Activated CD8-positive, alpha-beta memory T cell treated with anti-CD3 and anti-CD28 coated beads, Interleukin-2, amount 10 ng/mL, durations not matched to agents 7 days and 5 days (primary cell): ENCODE results near the gene PRKCB. TPM values are rescaled to one million over a fixed set of nuclear protein-coding genes. Genes with fewer than 3 reads are reported as not detected.
"Not testable (repeated sequence)": the region's sequence is repeated elsewhere in the genome, so short reads cannot be mapped to it uniquely, and the experiment has no call there.

ENCODE experiments used
- ATAC-seq: fragments of 150-1000 bp; cut with Tn5 transposase; one replicate; pipeline ENCODE4 v1.10.0; 2021; ENCODE audit warnings: moderate library complexity
- CTCF ChIA-PET: fragments of 350-600 bp; sonication (Branson Sonifier 250); formaldehyde crosslinking; loops from one replicate; lab custom pipeline; 2021; ENCODE audit warnings: antibody characterized with exemption; lab: Charles Lee
- DNase-seq: peaks from one replicate; pipeline ENCODE4 v3.0.0-alpha.2; 2020
- H3K27ac Mint-ChIP-seq: one replicate; pipeline ENCODE4 v1.8.0; 2021; ENCODE audit warnings: mild to moderate bottlenecking, mixed read lengths
- H3K27me3 Mint-ChIP-seq: one replicate; pipeline ENCODE4 v1.8.0; 2021; ENCODE audit warnings: mixed read lengths
- H3K36me3 Mint-ChIP-seq: one replicate; pipeline ENCODE4 v1.8.0; 2021; ENCODE audit warnings: mild to moderate bottlenecking, mixed read lengths
- H3K4me1 Mint-ChIP-seq: one replicate; pipeline ENCODE4 v1.8.0; 2021; ENCODE audit warnings: mixed read lengths
- H3K4me3 Mint-ChIP-seq: one replicate; pipeline ENCODE4 v1.8.0; 2021; ENCODE audit warnings: mild to moderate bottlenecking, moderate library complexity, mixed read lengths
- H3K9me3 Mint-ChIP-seq: one replicate; pipeline ENCODE4 v1.8.0; 2022; ENCODE audit warnings: low read depth, mixed read lengths
- total RNA-seq, 2 experiments: library from RNA; stranded (reverse); gene quantifications; one replicate each; pipeline ENCODE4 v1.2.3, GENCODE V29; 2021

PRKCB gene
- total RNA-seq, 2 experiments from 2014 or later: 98.5 to 125 TPM

DNA sequence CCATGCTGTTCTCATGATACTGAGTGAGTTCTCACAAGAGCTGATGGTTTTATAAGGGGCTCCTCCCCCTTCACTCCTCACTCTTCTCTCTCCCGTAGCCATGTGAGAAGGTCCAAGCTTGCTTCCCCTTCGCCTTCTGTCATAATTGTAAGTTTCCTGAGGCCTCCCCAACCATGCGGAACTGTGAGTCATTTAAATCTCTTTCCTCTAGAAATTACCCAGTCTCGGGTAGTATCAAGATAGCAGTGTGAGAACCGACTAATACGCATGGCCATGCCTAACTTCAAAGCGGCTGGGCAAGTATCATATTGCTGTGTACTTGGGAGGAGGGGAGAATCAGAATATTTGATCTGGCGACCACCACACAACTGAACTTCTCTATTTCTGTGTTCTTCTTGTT lies 88.3 kb downstream of the PRKCB start:
- CTCF ChIA-PET: no interaction called here
- Mint-ChIP-seq H3K27me3 (no peaks in the 10 kb centered on the region), H3K36me3 (peaks cover 57% of the 10 kb centered on the region), H3K27ac (no peak overlapping the region), H3K4me1 (peaks cover 37% of the 10 kb centered on the region), H3K9me3 (peaks cover 2% of the 10 kb centered on the region), H3K4me3 (no peak overlapping the region)
- ATAC-seq (no peak), DNase-seq (no peak)

DNA sequence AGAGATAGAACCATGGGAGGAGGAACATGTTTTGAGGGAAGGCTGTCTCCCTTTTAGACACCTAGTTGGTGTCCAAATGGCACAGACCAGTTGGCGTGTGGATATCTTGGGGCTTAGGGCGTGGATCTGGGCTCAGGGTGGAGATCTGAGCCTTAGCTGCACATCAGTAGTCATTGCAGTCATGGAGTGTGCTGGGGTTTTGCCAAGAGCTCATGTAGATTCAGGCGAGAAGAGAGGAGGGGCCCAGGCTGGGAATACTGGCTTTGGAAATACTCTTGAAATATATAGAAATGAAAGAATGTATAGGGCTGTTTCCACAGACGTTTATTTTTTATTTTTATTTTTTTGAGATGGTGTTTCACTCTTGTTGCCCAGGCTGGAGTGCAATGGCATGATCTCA lies 92.0 kb downstream of the PRKCB start:
- H3K9me3 Mint-ChIP-seq: no peaks in the 10 kb centered on the region
- CTCF ChIA-PET: no interaction called here
- H3K4me1 Mint-ChIP-seq: peaks cover 15% of the 10 kb centered on the region
- ATAC-seq (no peak), DNase-seq (no peak)
- H3K27ac Mint-ChIP-seq: peak overlapping the region; percentile 21
- H3K36me3 Mint-ChIP-seq: peaks cover 32% of the 10 kb centered on the region
- no peaks in the 10 kb centered on the region for H3K27me3 Mint-ChIP-seq
- H3K4me3 Mint-ChIP-seq: no peak overlapping the region

DNA sequence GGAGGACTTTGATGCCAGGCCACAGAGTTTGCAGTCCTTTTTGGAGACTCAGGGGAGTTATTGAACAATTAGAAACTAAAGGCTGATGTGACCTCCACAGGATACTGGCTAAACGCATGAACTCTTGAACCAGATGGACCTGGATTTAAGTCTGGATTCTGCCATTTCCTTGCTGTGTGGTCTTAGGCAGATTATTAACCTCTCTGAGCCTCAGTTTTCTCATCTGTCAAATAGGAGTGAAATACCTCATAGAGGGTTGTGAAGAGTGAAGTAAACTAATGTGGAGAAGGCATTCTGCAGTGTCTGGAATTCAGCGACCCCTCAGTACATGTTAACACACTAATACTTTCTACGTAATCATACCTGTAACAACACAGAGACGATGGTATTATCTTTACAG lies 93.5 kb downstream of the PRKCB start:
- Mint-ChIP-seq H3K4me3 (no peak overlapping the region), H3K27me3 (no peaks in the 10 kb centered on the region), H3K36me3 (peaks cover 31% of the 10 kb centered on the region), H3K9me3 (peaks cover 8% of the 10 kb centered on the region), H3K27ac (no peak overlapping the region), H3K4me1 (peaks cover 9% of the 10 kb centered on the region)
- ATAC-seq (no peak), DNase-seq (no peak)
- CTCF ChIA-PET: no interaction called here

DNA sequence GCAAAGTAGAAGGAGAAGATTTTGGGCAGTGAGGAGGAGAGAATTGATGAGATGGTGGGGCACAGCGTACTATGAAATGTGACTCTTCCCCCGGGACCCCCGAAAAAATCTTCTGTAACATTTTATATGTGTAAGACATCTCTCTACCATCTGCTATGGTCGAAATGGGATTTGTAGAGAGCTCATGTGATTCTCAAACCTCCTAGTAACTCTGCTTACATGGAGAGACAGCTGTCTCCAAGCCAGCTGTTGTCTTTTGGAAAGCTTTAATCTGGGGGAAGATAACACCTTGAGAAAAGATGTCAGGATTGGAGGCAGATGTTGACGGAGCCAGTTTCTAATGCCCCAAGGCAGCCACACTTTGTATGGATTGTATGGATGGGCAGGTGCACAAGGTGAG lies 94.1 kb downstream of the PRKCB start:
- H3K27ac Mint-ChIP-seq: no peak overlapping the region
- DNase-seq (no peak), ATAC-seq (no peak)
- H3K36me3 Mint-ChIP-seq: peaks cover 29% of the 10 kb centered on the region
- no peaks in the 10 kb centered on the region for H3K27me3 Mint-ChIP-seq
- peaks cover 8% of the 10 kb centered on the region for H3K9me3 Mint-ChIP-seq
- no peak overlapping the region for H3K4me3 Mint-ChIP-seq
- peaks cover 12% of the 10 kb centered on the region for H3K4me1 Mint-ChIP-seq
- CTCF ChIA-PET: no interaction called here

DNA sequence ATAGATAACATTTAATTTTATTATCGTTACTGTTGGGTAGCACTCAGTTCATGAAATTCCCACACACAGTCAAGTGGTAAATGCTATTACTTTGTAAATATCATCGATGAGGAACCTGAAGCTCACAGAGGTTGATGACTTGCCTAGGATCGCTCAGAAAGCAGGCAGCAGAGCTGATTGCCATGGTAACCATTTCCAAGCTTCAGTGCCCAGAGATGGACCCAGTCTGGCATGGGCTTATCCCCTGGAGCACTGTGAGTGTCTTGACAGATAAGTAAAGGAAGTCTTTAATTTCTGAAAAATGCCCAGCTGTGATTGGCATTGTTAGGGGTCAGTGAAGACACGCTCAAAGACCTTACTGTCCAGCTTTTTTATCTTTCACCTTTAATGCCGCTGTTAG lies 95.0 kb downstream of the PRKCB start:
- Mint-ChIP-seq H3K9me3 (peaks cover 8% of the 10 kb centered on the region), H3K27ac (no peak overlapping the region), H3K27me3 (no peaks in the 10 kb centered on the region), H3K36me3 (peaks cover 24% of the 10 kb centered on the region), H3K4me3 (no peak overlapping the region), H3K4me1 (peaks cover 15% of the 10 kb centered on the region)
- DNase-seq: no peak
- ATAC-seq: no peak
- CTCF ChIA-PET: interaction anchor here (0.6 to 1.3 kb wide), 4 partner anchors 80 to 598 kb away, joined by 3 to 4 read pairs (median 4); no protein-coding TSS in a partner anchor

DNA sequence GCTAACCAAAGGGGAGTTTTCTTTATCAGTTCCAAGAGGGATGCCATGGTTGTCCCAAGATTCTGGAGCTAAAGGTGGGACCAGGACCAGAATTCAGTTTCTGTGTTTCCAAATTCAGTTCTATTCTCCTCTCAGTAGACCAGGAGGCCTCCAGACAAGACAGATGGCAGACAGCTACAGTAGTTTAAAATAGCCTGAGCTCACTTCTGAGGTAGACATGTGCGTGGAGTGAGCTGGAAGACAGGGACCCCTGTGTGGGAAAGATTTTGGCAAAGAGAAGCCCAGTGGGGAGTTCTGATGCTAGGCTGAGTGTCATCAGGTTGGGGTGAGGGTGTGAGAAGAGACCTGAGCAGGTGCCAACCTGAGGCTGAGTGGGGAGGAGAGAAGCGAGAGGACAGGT lies 95.4 kb downstream of the PRKCB start:
- Mint-ChIP-seq H3K27me3 (no peaks in the 10 kb centered on the region), H3K36me3 (peaks cover 23% of the 10 kb centered on the region), H3K4me3 (no peak overlapping the region), H3K9me3 (peaks cover 8% of the 10 kb centered on the region), H3K27ac (no peak overlapping the region), H3K4me1 (peaks cover 15% of the 10 kb centered on the region)
- DNase-seq (no peak), ATAC-seq (no peak)
- CTCF ChIA-PET: interaction anchor here (1.0 to 1.3 kb wide), 3 partner anchors 79 to 128 kb away, joined by 4 read pairs; no protein-coding TSS in a partner anchor

DNA sequence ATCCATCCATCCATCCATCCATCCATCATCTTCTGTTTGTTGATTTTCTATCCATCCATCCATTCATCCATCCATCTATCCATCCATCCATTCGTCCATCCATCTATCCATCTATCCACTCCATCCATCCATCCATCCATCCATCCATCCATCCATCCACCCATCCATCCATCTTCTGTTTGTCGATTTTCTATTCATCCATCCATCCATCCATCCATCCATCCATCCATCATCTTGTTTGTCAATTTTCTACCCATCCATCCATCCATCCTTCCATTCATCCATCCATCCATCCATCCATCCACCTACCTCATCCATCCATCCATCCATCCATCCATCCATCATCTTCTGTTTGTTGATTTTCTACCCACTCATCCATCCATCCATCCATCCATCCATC lies 97.9 kb downstream of the PRKCB start:
- H3K4me3 Mint-ChIP-seq, H3K27me3 Mint-ChIP-seq, H3K27ac Mint-ChIP-seq, CTCF ChIA-PET, DNase-seq, ATAC-seq, H3K9me3 Mint-ChIP-seq: not testable (repeated sequence)
- Mint-ChIP-seq H3K4me1 (peaks cover 12% of the 10 kb centered on the region), H3K36me3 (peaks cover 26% of the 10 kb centered on the region)

DNA sequence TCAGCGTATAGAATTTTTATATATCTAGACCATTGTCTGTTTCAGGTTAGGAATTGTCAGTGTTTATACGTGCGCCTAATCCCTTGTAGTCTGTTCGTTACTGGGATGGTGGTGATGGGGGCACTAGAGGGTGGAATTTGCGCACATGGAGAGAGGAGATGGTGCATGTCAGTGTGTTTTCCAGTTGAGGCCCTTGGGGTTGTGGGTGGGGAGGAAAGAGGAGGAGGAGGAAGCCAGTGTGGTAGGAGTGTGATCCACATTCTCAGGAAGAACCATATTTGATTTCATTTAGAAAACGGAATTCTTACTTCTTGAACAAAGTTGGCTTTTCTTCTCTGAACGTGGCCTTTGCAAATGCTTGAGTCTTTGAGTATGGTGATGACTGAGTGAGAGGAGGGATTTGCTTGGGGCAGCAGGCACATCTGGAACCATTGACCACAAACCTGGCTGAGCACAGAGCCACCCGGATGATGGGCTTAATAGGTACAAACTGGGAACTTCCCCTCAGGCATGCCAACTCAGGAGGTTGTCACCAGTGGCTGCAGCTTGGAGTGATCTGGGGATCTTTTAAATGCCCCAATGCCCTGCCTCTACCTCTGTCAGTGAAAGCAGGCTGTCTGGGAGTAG lies 98.9 kb downstream of the PRKCB start:
- Mint-ChIP-seq H3K4me3 (no peak overlapping the region), H3K9me3 (peaks cover 8% of the 10 kb centered on the region), H3K27me3 (no peaks in the 10 kb centered on the region), H3K27ac (no peak overlapping the region), H3K4me1 (peaks cover 12% of the 10 kb centered on the region), H3K36me3 (peaks cover 26% of the 10 kb centered on the region)
- ATAC-seq (no peak), DNase-seq (no peak)
- CTCF ChIA-PET: no interaction called here

DNA sequence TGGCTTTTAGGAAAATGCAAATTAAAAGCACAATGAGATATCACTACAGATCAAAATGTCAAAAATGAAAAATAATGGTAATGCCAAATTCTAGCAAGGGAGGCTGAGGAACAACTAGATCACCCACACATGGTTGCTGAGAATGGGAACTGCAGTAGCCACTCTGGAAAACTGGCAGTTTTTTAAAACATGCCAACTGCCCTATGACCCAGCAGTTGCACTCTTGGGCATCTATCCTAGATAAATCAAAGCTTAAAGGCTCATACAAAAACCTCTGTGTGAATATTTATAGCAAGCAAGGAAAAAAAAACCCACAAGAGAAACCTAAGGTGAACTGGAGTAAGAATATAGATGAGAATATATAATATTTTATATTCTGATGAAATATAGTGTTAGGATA lies 104.3 kb downstream of the PRKCB start:
- ATAC-seq (no peak), DNase-seq (no peak)
- peaks cover 6% of the 10 kb centered on the region for H3K36me3 Mint-ChIP-seq
- no peaks in the 10 kb centered on the region for H3K9me3 Mint-ChIP-seq
- peaks cover 10% of the 10 kb centered on the region for H3K4me1 Mint-ChIP-seq
- no peak overlapping the region for H3K4me3 Mint-ChIP-seq
- CTCF ChIA-PET: no interaction called here
- H3K27me3 Mint-ChIP-seq: no peaks in the 10 kb centered on the region
- no peak overlapping the region for H3K27ac Mint-ChIP-seq

DNA sequence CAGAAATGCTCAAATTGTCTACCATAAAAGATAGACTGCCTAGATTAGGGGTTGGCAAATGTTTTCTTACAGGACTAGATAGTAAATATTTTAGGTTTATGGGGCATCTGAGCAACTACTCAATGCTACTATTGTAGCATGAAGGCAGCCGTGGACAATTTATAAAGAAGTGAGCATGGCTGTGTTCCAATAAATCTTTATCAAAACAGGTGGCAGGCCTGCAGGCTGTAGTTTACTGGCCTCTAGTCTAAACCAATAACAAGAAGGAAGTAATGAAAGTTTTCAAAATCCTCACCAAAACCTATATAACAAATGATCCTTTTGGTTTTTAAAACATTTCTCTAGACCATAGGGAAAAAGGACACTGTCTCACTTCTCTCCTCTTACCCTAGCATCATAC lies 105.2 kb downstream of the PRKCB start:
- CTCF ChIA-PET: no interaction called here
- Mint-ChIP-seq H3K4me1 (peaks cover 7% of the 10 kb centered on the region), H3K4me3 (no peak overlapping the region), H3K36me3 (peaks cover 4% of the 10 kb centered on the region), H3K27ac (no peak overlapping the region), H3K9me3 (no peaks in the 10 kb centered on the region), H3K27me3 (no peaks in the 10 kb centered on the region)
- no peak for ATAC-seq
- no peak for DNase-seq

DNA sequence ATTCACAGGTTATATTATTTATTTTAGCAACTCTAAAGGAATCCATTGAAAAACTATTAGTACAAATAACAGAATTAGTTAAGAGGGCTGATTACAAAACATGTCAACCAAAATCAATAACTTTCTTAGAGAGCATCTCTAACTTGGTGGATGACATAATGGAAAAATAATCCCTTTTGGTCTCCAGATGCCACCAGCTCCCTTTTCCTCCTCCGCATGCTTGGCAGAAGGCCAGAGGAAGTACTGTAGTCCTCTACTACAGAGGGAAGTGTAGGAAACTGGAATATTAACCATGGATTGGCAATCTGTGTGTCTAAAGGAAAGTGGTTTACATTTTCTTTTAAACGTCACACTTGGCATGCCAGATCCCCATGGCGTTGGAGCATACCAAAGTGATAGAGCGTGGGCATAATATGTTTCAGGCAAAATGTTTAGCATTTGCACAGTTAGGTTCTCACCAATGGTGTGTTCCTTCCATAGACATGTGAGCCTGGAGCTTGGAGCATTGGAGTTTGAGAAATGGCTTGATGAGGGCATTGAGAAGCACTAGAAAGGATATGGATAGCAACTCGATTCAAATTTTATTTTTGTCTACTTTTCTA lies 106.3 kb downstream of the PRKCB start:
- Mint-ChIP-seq H3K36me3 (peaks cover 1% of the 10 kb centered on the region), H3K9me3 (no peaks in the 10 kb centered on the region), H3K4me1 (peaks cover 7% of the 10 kb centered on the region), H3K27ac (no peak overlapping the region), H3K4me3 (no peak overlapping the region), H3K27me3 (no peaks in the 10 kb centered on the region)
- DNase-seq (no peak), ATAC-seq (no peak)
- CTCF ChIA-PET: no interaction called here

DNA sequence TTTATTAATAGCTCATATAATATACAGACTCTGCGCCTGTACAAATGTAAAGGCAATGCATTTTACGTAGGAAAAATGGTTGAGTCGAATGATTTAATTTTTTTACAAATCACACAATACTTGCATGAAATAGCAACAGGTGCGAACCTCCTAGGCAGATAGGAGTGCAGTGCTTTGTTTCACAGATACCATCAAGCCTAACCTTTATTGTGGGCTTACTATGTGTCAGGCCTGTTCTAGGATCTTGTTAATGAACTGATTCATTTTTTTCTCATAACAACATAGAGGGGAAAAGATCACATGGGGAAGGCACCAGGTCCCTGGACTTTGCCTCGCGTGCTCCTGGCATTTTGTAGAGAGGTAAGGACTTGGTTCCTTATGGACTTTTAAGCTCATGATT lies 107.8 kb downstream of the PRKCB start:
- Mint-ChIP-seq H3K4me1 (peaks cover 21% of the 10 kb centered on the region), H3K27me3 (no peaks in the 10 kb centered on the region), H3K27ac (no peak overlapping the region), H3K36me3 (peaks cover 6% of the 10 kb centered on the region), H3K4me3 (no peak overlapping the region), H3K9me3 (no peaks in the 10 kb centered on the region)
- ATAC-seq (no peak), DNase-seq (no peak)
- CTCF ChIA-PET: interaction anchor here (1.2 kb wide), 1 partner anchor 64 kb away, joined by 3 read pairs; no protein-coding TSS in a partner anchor

DNA sequence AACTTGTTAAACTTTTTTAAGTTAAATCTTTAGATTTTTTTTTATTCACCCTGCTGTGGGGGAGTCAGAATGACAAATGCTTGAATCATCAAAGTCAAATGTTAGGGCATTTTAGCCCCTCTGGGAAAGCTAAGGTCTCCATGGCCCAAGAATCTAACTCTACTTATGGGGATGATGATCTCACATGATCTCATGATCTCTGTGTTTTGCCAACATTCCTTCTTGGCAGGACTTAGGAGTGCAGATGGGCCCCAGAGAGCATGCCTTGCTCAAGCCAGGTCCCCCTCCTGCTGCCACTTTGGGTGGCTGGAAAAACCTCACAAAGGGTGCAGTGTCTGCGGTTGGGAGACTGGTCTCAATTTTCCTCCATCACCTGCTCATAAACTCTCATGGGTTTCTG lies 108.6 kb downstream of the PRKCB start:
- ATAC-seq: no peak
- no peak overlapping the region for H3K4me3 Mint-ChIP-seq
- DNase-seq: no peak
- CTCF ChIA-PET: interaction anchor here (1.2 kb wide), 1 partner anchor 65 kb away, joined by 3 read pairs; no protein-coding TSS in a partner anchor
- no peaks in the 10 kb centered on the region for H3K27me3 Mint-ChIP-seq
- peaks cover 6% of the 10 kb centered on the region for H3K36me3 Mint-ChIP-seq
- H3K9me3 Mint-ChIP-seq: no peaks in the 10 kb centered on the region
- H3K4me1 Mint-ChIP-seq: peaks cover 29% of the 10 kb centered on the region
- no peak overlapping the region for H3K27ac Mint-ChIP-seq

DNA sequence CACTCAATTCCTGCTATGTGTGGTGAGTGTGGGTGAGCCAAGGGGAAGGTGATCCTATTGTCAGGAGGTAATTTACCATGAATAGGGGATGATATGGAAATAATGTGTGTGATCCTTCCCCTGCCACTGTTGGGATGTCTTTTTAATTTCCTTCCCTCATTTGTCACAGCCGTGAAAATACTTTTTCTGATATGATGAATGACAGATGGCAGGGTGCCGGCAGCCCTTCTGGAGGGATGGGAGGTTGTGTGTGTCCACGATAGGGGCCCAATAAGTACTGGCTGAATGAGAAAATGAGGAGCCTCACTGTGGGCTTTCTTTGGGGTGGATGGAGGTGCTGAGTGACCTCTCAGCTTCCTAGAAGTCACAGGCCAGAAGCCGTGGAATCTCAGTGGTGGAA lies 109.5 kb downstream of the PRKCB start:
- Mint-ChIP-seq H3K27me3 (no peaks in the 10 kb centered on the region), H3K36me3 (peaks cover 6% of the 10 kb centered on the region), H3K9me3 (no peaks in the 10 kb centered on the region), H3K4me1 (peaks cover 37% of the 10 kb centered on the region), H3K4me3 (no peak overlapping the region), H3K27ac (no peak overlapping the region)
- CTCF ChIA-PET: no interaction called here
- no peak for ATAC-seq
- no peak for DNase-seq
